HFFc6 (cell line): Measurements from ENCODE around the gene CHD5. TPM values are rescaled to one million over a fixed set of nuclear protein-coding genes. Genes with fewer than 3 reads are reported as not detected.

ENCODE experiments used
- DNase-seq: peaks from one replicate; pipeline ENCODE4 v3.0.0-alpha.2; 2018
- H3K27ac Mint-ChIP-seq: 2 replicates; pipeline ENCODE4 v1.8.0; 2020; ENCODE audit warnings: mild to moderate bottlenecking, mixed read lengths
- H3K27me3 Mint-ChIP-seq: 2 replicates; pipeline ENCODE4 v1.8.0; 2021; ENCODE audit warnings: mild to moderate bottlenecking, moderate library complexity, mixed read lengths; ENCODE audit not compliant: insufficient read depth
- H3K36me3 Mint-ChIP-seq: 2 replicates; pipeline ENCODE4 v1.8.0; 2021; ENCODE audit warnings: low read depth, mixed read lengths
- H3K4me1 Mint-ChIP-seq: 2 replicates; pipeline ENCODE4 v1.8.0; 2020; ENCODE audit warnings: low read depth, mixed read lengths
- H3K4me3 Mint-ChIP-seq: 2 replicates; pipeline ENCODE4 v1.8.0; 2020; ENCODE audit warnings: mild to moderate bottlenecking, moderate library complexity, mixed read lengths
- H3K9me3 Mint-ChIP-seq: 2 replicates; pipeline ENCODE4 v1.8.0; 2020; ENCODE audit warnings: mild to moderate bottlenecking, mixed read lengths
- total RNA-seq, 6 experiments: library from RNA; stranded (reverse); fragmentation: NEBNext Ultra II Directional; extraction: Animal tissue kit (Norgen Biotek cat#: 25700); gene quantifications; 2 replicates in 1 of 6; 3 replicates in 5 of 6; pipeline ENCODE4 v1.2.3, GENCODE V29; 2021
- TF ChIP-seq, protein P1 (sequence below): fragments of 200-600 bp; sonication (generic); IDR thresholded peaks from 2 replicates; pipeline ENCODE4 v1.5.0; 2021; ENCODE audit warnings: antibody characterized with exemption, mild to moderate bottlenecking

The CHD5 gene
- total RNA-seq, 6 experiments from 2014 or later: 0.05 to 0.36 (median 0.16) TPM; not detected in 2

DNA sequence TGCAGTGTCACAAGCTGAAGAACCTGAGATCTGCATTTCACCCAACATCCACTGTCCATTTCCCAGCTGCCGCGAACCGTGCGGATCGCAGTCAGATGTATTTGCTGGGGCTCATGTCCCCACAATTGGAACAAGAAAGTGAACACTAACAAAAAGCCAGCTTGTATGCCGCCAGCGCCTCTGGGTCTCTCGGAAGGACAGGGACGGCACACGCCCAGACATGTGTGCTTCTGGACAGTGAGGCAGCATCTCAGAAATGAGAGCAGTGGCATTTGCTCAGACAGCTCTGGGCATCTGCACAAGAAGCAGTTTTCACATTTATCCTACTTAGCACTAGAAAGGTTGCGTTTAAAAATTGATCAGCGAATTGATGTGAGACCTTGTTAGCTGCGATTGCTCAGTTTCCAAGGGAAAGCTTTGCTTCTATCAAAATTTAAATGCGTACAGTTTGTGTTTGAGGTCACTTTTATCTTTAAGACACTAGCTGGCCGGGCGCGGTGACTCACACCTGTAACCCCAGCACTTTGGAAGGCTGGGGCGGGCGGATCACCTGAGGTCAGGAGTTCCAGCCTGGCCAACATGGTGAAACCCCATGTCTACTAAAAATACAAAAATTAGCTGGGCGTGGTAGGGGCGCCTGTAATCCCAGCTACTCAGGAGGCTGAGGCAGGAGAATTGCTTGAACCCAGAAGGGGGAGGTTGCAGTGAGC is 105.8 kb downstream of the CHD5 start:
- no peak overlapping the region for H3K4me3 Mint-ChIP-seq
- no peaks in the 10 kb centered on the region for H3K9me3 Mint-ChIP-seq
- no peak for DNase-seq
- no peaks in the 10 kb centered on the region for H3K36me3 Mint-ChIP-seq
- no peaks in the 10 kb centered on the region for H3K4me1 Mint-ChIP-seq
- H3K27ac Mint-ChIP-seq: no peak overlapping the region
- H3K27me3 Mint-ChIP-seq: peaks cover 4% of the 10 kb centered on the region
- TF ChIP-seq, protein P1, sequence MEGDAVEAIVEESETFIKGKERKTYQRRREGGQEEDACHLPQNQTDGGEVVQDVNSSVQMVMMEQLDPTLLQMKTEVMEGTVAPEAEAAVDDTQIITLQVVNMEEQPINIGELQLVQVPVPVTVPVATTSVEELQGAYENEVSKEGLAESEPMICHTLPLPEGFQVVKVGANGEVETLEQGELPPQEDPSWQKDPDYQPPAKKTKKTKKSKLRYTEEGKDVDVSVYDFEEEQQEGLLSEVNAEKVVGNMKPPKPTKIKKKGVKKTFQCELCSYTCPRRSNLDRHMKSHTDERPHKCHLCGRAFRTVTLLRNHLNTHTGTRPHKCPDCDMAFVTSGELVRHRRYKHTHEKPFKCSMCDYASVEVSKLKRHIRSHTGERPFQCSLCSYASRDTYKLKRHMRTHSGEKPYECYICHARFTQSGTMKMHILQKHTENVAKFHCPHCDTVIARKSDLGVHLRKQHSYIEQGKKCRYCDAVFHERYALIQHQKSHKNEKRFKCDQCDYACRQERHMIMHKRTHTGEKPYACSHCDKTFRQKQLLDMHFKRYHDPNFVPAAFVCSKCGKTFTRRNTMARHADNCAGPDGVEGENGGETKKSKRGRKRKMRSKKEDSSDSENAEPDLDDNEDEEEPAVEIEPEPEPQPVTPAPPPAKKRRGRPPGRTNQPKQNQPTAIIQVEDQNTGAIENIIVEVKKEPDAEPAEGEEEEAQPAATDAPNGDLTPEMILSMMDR: no peak

DNA sequence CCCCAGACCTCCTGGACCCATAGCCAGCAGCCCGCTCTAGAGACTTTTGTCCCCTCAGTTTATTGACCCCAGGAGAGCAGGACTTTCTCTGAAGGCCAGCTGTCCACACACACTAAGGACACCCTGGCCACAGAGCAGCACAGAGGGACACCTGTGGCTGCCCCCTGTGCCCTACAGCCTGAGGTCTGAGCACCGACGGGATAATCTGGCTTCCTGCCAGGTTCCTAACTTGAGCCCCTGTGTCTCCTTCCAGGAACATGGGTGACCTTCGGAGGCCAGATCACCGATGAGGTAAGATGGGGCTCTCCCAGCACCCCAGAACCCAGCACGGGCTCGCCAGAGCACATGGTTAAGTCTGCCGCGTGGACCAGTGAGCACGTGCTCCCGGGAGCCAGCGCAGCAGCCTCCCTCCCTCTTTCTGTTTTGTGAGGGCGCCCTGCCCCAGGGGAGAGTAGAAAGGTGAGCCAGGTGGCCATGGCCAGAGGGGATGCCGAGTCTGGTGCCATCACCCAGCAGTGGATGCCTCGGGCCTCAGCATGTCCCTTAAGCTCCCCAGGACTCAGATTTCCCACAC is 106.6 kb downstream of the CHD5 start:
- H3K36me3 Mint-ChIP-seq: no peaks in the 10 kb centered on the region

DNA sequence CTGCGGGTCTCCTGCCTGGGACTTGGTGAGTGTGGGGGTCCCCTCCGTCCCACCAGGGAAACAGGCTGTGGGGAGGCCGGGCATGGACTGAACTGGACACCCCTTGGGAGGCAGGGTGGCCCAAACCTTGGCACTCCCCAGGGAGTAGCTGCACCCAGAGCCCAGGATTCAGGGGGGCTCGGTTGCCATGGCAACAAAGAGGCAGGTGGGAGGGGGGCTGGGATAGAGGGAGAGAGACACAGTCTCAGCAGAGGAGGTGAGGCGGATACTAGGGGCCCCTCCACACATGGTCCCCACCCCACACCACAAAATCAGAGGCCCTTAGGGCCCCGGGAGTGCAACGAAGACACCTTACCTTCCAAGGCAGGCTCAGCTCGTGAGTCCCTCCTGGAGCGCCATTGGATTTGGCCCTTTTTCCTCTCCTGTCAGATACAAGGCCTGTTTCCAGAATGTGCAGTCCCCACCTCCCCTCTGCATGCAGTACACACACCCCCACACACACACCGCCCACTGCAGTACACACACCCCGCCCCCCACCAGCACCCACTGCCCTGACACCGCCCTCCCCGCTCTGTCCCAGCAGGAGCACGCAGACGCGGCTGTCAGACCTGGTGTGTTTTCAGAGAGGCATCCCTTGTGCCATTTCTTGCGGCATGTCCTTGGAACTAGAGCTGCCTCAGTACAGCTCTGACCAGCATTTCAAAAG is 107.2 kb downstream of the CHD5 start:
- H3K4me3 Mint-ChIP-seq: no peak overlapping the region
- peaks cover 8% of the 10 kb centered on the region for H3K27me3 Mint-ChIP-seq
- no peak overlapping the region for H3K27ac Mint-ChIP-seq
- H3K36me3 Mint-ChIP-seq: no peaks in the 10 kb centered on the region
- TF ChIP-seq, protein P1: no peak
- DNase-seq: no peak
- no peaks in the 10 kb centered on the region for H3K4me1 Mint-ChIP-seq
- H3K9me3 Mint-ChIP-seq: no peaks in the 10 kb centered on the region

More for the DNA sequence above, 106.6 kb downstream of the CHD5 start:
- Mint-ChIP-seq H3K27ac (no peak overlapping the region), H3K4me1 (no peaks in the 10 kb centered on the region), H3K4me3 (no peak overlapping the region), H3K27me3 (peaks cover 6% of the 10 kb centered on the region), H3K9me3 (no peaks in the 10 kb centered on the region)
- no peak for DNase-seq
- TF ChIP-seq, protein P1: no peak

DNA sequence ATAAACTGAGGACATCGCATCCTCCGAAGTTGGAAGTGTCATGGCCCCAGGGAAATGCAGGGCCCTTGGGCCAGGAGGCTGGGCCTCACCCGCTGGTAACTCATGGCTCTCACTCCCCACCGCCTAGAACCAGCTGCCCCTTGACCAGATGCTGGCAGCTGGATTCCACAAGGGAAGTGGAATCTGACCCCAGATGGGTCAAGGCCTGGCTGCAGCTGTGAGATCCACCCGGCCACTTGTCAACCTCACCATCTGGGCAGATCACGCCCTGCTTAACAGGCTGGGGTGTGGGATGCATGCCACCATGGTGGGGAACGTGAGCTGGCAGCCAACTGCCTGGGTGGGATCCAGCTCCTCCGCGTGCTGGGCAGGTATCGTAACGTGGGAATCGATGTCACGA is 108.9 kb downstream of the CHD5 start:
- Mint-ChIP-seq H3K4me3 (no peak overlapping the region), H3K9me3 (no peaks in the 10 kb centered on the region), H3K36me3 (no peaks in the 10 kb centered on the region), H3K27ac (no peak overlapping the region), H3K4me1 (no peaks in the 10 kb centered on the region), H3K27me3 (peaks cover 14% of the 10 kb centered on the region)
- DNase-seq: no peak
- TF ChIP-seq, protein P1: no peak

DNA sequence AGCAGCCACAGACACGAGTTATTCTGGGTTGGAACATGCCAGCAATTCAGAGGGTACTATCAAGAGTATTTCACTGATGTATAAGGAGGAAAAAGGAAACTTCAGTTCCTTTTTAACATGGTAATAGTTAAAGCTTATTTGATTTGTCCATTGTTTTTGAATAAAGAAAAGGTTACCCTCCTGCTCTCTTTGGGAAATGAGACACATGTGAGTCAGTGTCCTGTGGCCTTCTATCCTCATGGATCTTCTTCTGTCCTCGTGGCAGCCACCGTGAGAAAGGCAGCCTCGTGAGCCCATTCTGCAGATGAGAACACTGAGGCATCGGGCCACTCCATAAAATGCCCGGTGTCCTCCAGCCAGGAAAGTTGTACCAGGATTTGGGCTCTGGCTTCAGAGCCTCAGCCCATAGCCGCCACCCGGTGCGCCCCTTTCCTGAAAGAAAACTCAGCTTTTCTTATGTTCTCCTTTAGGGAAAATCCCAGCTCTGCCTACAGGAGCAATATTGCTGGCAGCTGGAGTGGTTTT is 109.6 kb downstream of the CHD5 start:
- H3K27ac Mint-ChIP-seq: no peak overlapping the region
- no peak for DNase-seq

More for the DNA sequence above, 109.6 kb downstream of the CHD5 start:
- Mint-ChIP-seq H3K36me3 (no peaks in the 10 kb centered on the region), H3K9me3 (no peaks in the 10 kb centered on the region), H3K27me3 (peaks cover 14% of the 10 kb centered on the region), H3K4me1 (no peaks in the 10 kb centered on the region), H3K4me3 (no peak overlapping the region)
- TF ChIP-seq, protein P1: no peak
